ENCODE data around the gene CREM. TPM values are rescaled to one million over a fixed set of nuclear protein-coding genes. Genes with fewer than 3 reads are reported as not detected.
A peak's percentile ranks its signal among the peaks of the same experiment; 100 is the strongest.

CREM gene
- total and polyA plus RNA-seq, 2 of the 4 experiments (the other 2 are of a cell fraction) = 33.2 to 40.5 TPM

DNA sequence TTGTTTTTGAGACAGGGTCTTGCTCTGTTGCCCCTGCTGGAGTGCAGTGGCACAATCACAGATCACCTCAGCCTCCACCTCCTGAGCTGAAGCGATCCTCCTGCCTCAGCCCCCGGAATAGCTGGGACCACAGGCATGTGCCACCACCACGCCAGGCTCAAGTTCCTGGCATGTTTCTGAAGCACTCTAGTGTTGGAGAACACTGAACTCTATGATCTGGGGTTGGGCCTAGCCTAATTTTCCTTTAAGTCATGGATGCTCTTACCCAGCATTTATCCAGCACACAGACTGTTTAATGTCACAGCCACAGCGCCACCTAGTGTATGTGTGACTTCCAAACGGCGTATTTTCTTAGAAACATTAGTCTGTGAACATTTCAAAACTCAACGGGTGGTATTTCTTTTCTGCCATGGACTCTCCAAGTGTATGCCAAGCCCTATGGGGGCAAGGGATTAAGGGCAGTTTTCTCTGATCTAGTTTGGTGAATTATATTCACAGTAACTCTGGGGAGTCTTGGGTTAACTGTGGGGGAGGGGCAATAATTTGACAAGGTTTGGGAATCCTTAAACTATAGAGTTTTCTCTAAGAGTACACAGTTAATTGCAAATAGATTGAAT, 91.8 kb downstream of the CREM start:
- Histone ChIP-seq H2AK5ac (ENCODE audit: low read depth, low read length) (peak overlapping the region; percentile 1; the same call in 1 of the 2 replicates), H3K9me3 (ENCODE audit: control insufficient read depth, insufficient read depth, low read length) (no peaks in the 10 kb centered on the region), H3K36me3 (ENCODE audit: control insufficient read depth, insufficient read depth, low read length) (no peaks in the 10 kb centered on the region), H3K18ac (ENCODE audit: low read depth, low read length) (no peak overlapping the region), H3K4ac (ENCODE audit: low read depth, low read length) (peak overlapping the region; percentile 36; the same call in 1 of the 2 replicates), H2BK5ac (ENCODE audit: low read depth, low read length, poor library complexity, severe bottlenecking) (no peak overlapping the region), H3K79me1 (ENCODE audit: low read depth in 1 of 2, low read length in 2 of 2) (no peaks in the 10 kb centered on the region), H3K4me3 (ENCODE audit: insufficient read depth, low read depth, low read length) (no peak overlapping the region), H3K14ac (replicated peaks; ENCODE audit: low read depth, low read length) (no peak overlapping the region), H3K27me3 (ENCODE audit: control insufficient read depth, insufficient read depth, low read length) (no peaks in the 10 kb centered on the region), H4K91ac (ENCODE audit: insufficient read depth, low read depth, low read length) (no peak overlapping the region), H4K5ac (ENCODE audit: low read depth, low read length) (no peak overlapping the region), H4K20me1 (ENCODE audit: insufficient read depth, low read length) (no peaks in the 10 kb centered on the region), H3K4me2 (ENCODE audit: low read depth, low read length) (peak overlapping the region; percentile 65; the same call in 1 of the 2 replicates), H3K27ac (ENCODE audit: insufficient read depth, low read length) (no peak overlapping the region), H2AFZ (replicated peaks; ENCODE audit: low read length, poor library complexity) (peak overlapping the region; percentile 87), H3K9ac (ENCODE audit: low read depth, low read length) (no peak overlapping the region), H2BK15ac (ENCODE audit: low read depth, low read length) (no peak overlapping the region), H2AK9ac (replicated peaks; ENCODE audit: low read depth, low read length, poor library complexity) (peak overlapping the region; percentile 44), H3K4me1 (ENCODE audit: control insufficient read depth, insufficient read depth, low read length) (no peaks in the 10 kb centered on the region; the same call in 1 of the 2 replicates), H3K9me1 (ENCODE audit: insufficient read depth, low read length) (no peaks in the 10 kb centered on the region; the same call in 1 of the 2 replicates), H3K23ac (ENCODE audit: low read depth, low read length) (no peak overlapping the region), H3K56ac (ENCODE audit: extremely low read depth, insufficient read depth, low read length) (no peak overlapping the region), H4K8ac (ENCODE audit: low read depth in 2 of 2, low read length in 2 of 2) (peak overlapping the region in 1 of 2 experiments; percentile 82; a peak in 2 of 4 replicates), H2BK120ac (ENCODE audit: low read depth, low read length) (no peak overlapping the region), H2BK20ac (ENCODE audit: low read depth, low read length) (no peak overlapping the region)
- peak; percentile 84 for TF ChIP-seq SMC3 (IDR thresholded peaks at IDR 0.05; ENCODE audit: low read depth, low read length)
- TF ChIP-seq MAFK (IDR thresholded peaks at IDR 0.05; ENCODE audit: low read depth, low read length) = 0 out of 2 replicates have a peak, but pooled peaks have one; percentile 8
- TF ChIP-seq, protein P1, sequence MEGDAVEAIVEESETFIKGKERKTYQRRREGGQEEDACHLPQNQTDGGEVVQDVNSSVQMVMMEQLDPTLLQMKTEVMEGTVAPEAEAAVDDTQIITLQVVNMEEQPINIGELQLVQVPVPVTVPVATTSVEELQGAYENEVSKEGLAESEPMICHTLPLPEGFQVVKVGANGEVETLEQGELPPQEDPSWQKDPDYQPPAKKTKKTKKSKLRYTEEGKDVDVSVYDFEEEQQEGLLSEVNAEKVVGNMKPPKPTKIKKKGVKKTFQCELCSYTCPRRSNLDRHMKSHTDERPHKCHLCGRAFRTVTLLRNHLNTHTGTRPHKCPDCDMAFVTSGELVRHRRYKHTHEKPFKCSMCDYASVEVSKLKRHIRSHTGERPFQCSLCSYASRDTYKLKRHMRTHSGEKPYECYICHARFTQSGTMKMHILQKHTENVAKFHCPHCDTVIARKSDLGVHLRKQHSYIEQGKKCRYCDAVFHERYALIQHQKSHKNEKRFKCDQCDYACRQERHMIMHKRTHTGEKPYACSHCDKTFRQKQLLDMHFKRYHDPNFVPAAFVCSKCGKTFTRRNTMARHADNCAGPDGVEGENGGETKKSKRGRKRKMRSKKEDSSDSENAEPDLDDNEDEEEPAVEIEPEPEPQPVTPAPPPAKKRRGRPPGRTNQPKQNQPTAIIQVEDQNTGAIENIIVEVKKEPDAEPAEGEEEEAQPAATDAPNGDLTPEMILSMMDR (conservative IDR thresholded peaks at IDR 0.05; ENCODE audit: low read depth, low read length) = peak; percentile 87
- TF ChIP-seq RFX5 (IDR thresholded peaks at IDR 0.05; ENCODE audit: low read depth, low read length) = no peak
- peak; percentile 79 for TF ChIP-seq RAD21 (IDR thresholded peaks at IDR 0.05; ENCODE audit: low read length)
- intact Hi-C loops (cut with micrococcal nuclease) = loop anchor here (1.0 to 5.0 kb wide), 2 partner anchors 98 to 226 kb away; no protein-coding TSS in a partner anchor
- in situ Hi-C loops (cut with MboI; ENCODE audit: low sequenced_read_pairs) = loop anchor here (5.0 to 10.0 kb wide), 2 partner anchors 96 to 544 kb away; no protein-coding TSS in a partner anchor
- DNase-seq (peak; percentile 90), ATAC-seq (ENCODE audit: low read depth) (peak; percentile 91)
- no TSS peak for BruUV-seq (replicated peaks)
- ChIA-PET POLR2A (ENCODE audit: unreplicated experiment) (no interaction called here), CTCF (interaction anchor here (0.6 kb wide), 1 partner anchor 113 kb away, joined by 6 read pairs; no protein-coding TSS in a partner anchor)
- WGBS, 2 experiments (ENCODE audit: extremely low coverage in 2 of 2, insufficient read length in 1 of 2) = 0% methylated on average over 3 of the region's 7 CpGs; no CpG with 5 or more reads in 1 of the 2 experiments
- dilution Hi-C loops (cut with HindIII; ENCODE audit: low sequenced_read_pairs, unreplicated experiment) = no loop called here

All from IMR-90 (cell line).